H1 (cell line): ENCODE results near the gene KCNJ5. TPM values are rescaled to one million over a fixed set of nuclear protein-coding genes. Genes with fewer than 3 reads are reported as not detected.

Experiments used
- CTCF ChIA-PET: fragments of 300-600 bp; sonication (Branson Sonifier 250); formaldehyde crosslinking; loops from one replicate; lab custom pipeline; 2021; ENCODE audit not compliant: partially characterized antibody; lab: Charles Lee
- POLR2A ChIA-PET: fragments of 300-600 bp; sonication (Branson Sonifier 250); formaldehyde crosslinking; loops from one replicate; lab custom pipeline; 2021; ENCODE audit warnings: inconsistent platforms; ENCODE audit not compliant: partially characterized antibody; lab: Charles Lee
- DNase-seq, 2 experiments: peaks; one replicate each; pipeline versions ENCODE4 v3.0.0 to v3.0.0-alpha.2; 2010 to 2022; ENCODE audit warnings: low spot score in 2 of 2, low read depth in 1 of 2, mixed read lengths in 1 of 2
- FAIRE-seq: peaks from 2 replicates; lab custom pipeline; 2011; peaks lifted over from hg19 to GRCh38; lab: Jason Lieb, UNC
- H2AFZ ChIP-seq: 2 replicates; pipeline ENCODE4 v1.8.1; 2012; ENCODE audit warnings: low read length, inconsistent platforms
- H2AK5ac ChIP-seq: 2 replicates; pipeline ENCODE4 v1.6.1; 2013; ENCODE audit warnings: low read depth, low read length
- H2BK120ac ChIP-seq: replicated peaks from 2 replicates; pipeline ENCODE3; 2013; ENCODE audit warnings: low read depth, low read length, inconsistent platforms
- H2BK12ac ChIP-seq: 2 replicates; pipeline ENCODE4 v1.6.1; 2013; ENCODE audit warnings: low read depth, low read length
- H2BK15ac ChIP-seq: 2 replicates; pipeline ENCODE4 v1.6.1; 2013; ENCODE audit warnings: low read length
- H2BK20ac ChIP-seq: 2 replicates; pipeline ENCODE4 v1.6.1; 2013; ENCODE audit warnings: low read length
- H2BK5ac ChIP-seq: 2 replicates; pipeline ENCODE4 v1.6.1; 2013; ENCODE audit warnings: low read depth, low read length
- H3K14ac ChIP-seq: 2 replicates; pipeline ENCODE4 v1.6.1; 2013; ENCODE audit warnings: inconsistent platforms; ENCODE audit not compliant: insufficient read length
- H3K18ac ChIP-seq: 2 replicates; pipeline ENCODE4 v1.6.1; 2013; ENCODE audit warnings: low read length; ENCODE audit errors: extremely low read depth
- H3K23ac ChIP-seq: 2 replicates; pipeline ENCODE4 v1.6.1; 2013; ENCODE audit warnings: inconsistent platforms; ENCODE audit not compliant: insufficient read length
- H3K23me2 ChIP-seq: 2 replicates; pipeline ENCODE4 v1.6.1; 2013; ENCODE audit warnings: low read depth, low read length
- H3K27ac ChIP-seq: 2 replicates; pipeline ENCODE4 v1.6.1; 2011; ENCODE audit warnings: low read depth, low read length, inconsistent platforms
- H3K27me3 ChIP-seq, 4 experiments: replicated peaks in 1 of 4; 1 replicate in 1 of 4; 2 replicates in 3 of 4; pipeline versions ENCODE4 v1.6.1 to v1.8.1; 2011 to 2013; ENCODE audit warnings: low read length in 3 of 4, mild to moderate bottlenecking in 3 of 4, inconsistent platforms in 2 of 4, mixed read lengths in 2 of 4, moderate library complexity in 1 of 4; ENCODE audit not compliant: control insufficient read depth in 3 of 4, insufficient read depth in 3 of 4; ENCODE audit errors: extremely low read depth in 1 of 4
- H3K36me3 ChIP-seq, 4 experiments: 2 replicates each; pipeline versions ENCODE4 v1.6.1 to v1.8.1; 2011 to 2013; ENCODE audit warnings: mild to moderate bottlenecking in 4 of 4, low read length in 3 of 4, moderate library complexity in 2 of 4, control low read depth in 1 of 4, inconsistent platforms in 1 of 4; ENCODE audit not compliant: insufficient read depth in 4 of 4, control insufficient read depth in 2 of 4
- H3K4ac ChIP-seq: replicated peaks from 2 replicates; pipeline ENCODE3; 2013; ENCODE audit warnings: low read length, low read depth, mixed read lengths, inconsistent platforms; ENCODE audit not compliant: insufficient read length
- H3K4me1 ChIP-seq, 4 experiments: replicated peaks in 1 of 4; 1 replicate in 1 of 4; 2 replicates in 3 of 4; pipeline versions ENCODE4 v1.6.1 to v1.8.1; 2011 to 2013; ENCODE audit warnings: low read length in 3 of 4, inconsistent platforms in 2 of 4, mixed read lengths in 1 of 4; ENCODE audit not compliant: insufficient read depth in 4 of 4, control insufficient read depth in 3 of 4
- H3K4me2 ChIP-seq, 2 experiments: 2 replicates each; pipeline versions ENCODE4 v1.6.1 to v1.8.1; 2011 to 2013; ENCODE audit warnings: low read depth in 2 of 2, low read length in 2 of 2, control low read depth in 1 of 2, inconsistent platforms in 1 of 2, mild to moderate bottlenecking in 1 of 2; ENCODE audit not compliant: insufficient read depth in 1 of 2
- H3K4me3 ChIP-seq, 4 experiments: fragments of 200-600, 300-600 bp in 1 of 4; sonication (generic), shearing (Covaris generic), sonication (Bioruptor Twin) in 1 of 4; 2 replicates each; pipeline versions ENCODE4 v1.5.1 to v1.8.1; 2011 to 2016; ENCODE audit warnings: low read length in 4 of 4, low read depth in 3 of 4, control low read depth in 2 of 4, inconsistent platforms in 2 of 4, mild to moderate bottlenecking in 2 of 4, mixed read lengths in 1 of 4, moderate library complexity in 1 of 4; ENCODE audit not compliant: insufficient read depth in 2 of 4; ENCODE audit errors: extremely low read depth in 1 of 4
- H3K56ac ChIP-seq: replicated peaks from 2 replicates; pipeline ENCODE3; 2013; ENCODE audit warnings: low read depth, mild to moderate bottlenecking, mixed read lengths, low read length, inconsistent platforms; ENCODE audit not compliant: insufficient read length
- H3K79me1 ChIP-seq: 2 replicates; pipeline ENCODE4 v1.6.1; 2013; ENCODE audit warnings: low read depth, low read length, control low read depth
- H3K79me2 ChIP-seq, 2 experiments: 2 replicates each; pipeline versions ENCODE4 v1.6.1 to v1.8.1; 2012 to 2013; ENCODE audit warnings: low read length in 2 of 2, mild to moderate bottlenecking in 2 of 2, inconsistent platforms in 1 of 2; ENCODE audit not compliant: insufficient read depth in 2 of 2, control insufficient read depth in 1 of 2
- H3K9ac ChIP-seq, 4 experiments: replicated peaks in 1 of 4; 1 replicate in 1 of 4; 2 replicates in 3 of 4; pipeline versions ENCODE4 v1.6.1 to v1.8.1; 2011 to 2013; ENCODE audit warnings: low read depth in 3 of 4, low read length in 3 of 4, control low read depth in 2 of 4, mild to moderate bottlenecking in 2 of 4, moderate library complexity in 2 of 4, inconsistent platforms in 1 of 4; ENCODE audit errors: extremely low read depth in 1 of 4
- H3K9me3 ChIP-seq, 2 experiments: 2 replicates each; pipeline versions ENCODE4 v1.6.1 to v1.8.1; 2012 to 2013; ENCODE audit warnings: mild to moderate bottlenecking in 2 of 2, moderate library complexity in 2 of 2, control low read depth in 1 of 2, inconsistent platforms in 1 of 2, low read depth in 1 of 2, low read length in 1 of 2, mixed read lengths in 1 of 2; ENCODE audit not compliant: insufficient read depth in 2 of 2
- H4K20me1 ChIP-seq, 2 experiments: replicated peaks in 1 of 2; 2 replicates each; pipeline versions ENCODE3 to v1.8.1; 2011 to 2013; ENCODE audit warnings: inconsistent platforms in 2 of 2, low read length in 2 of 2, mild to moderate bottlenecking in 1 of 2; ENCODE audit not compliant: insufficient read depth in 2 of 2, control insufficient read depth in 1 of 2
- H4K5ac ChIP-seq: 2 replicates; pipeline ENCODE4 v1.6.1; 2013; ENCODE audit warnings: low read length, low read depth, mixed read lengths, inconsistent platforms; ENCODE audit not compliant: insufficient read length
- H4K8ac ChIP-seq: 2 replicates; pipeline ENCODE4 v1.8.0; 2013; ENCODE audit warnings: mild to moderate bottlenecking, moderate library complexity, low read length, inconsistent platforms; ENCODE audit not compliant: insufficient read depth; ENCODE audit errors: extremely low read depth
- H4K91ac ChIP-seq: replicated peaks from 2 replicates; pipeline ENCODE3; 2013; ENCODE audit warnings: low read length, mixed read lengths, inconsistent platforms; ENCODE audit not compliant: insufficient read length
- FOSL1 ChIP-seq: IDR thresholded peaks from 2 replicates; pipeline ENCODE4 v1.6.1; 2011; ENCODE audit warnings: mild to moderate bottlenecking, low read depth, low read length, moderate library complexity; ENCODE audit not compliant: insufficient read depth
- HDAC6 ChIP-seq: IDR thresholded peaks from one replicate; pipeline ENCODE4 v1.7.1; 2012; ENCODE audit warnings: low read depth, mild to moderate bottlenecking, inconsistent platforms, low read length, moderate library complexity
- KDM1A ChIP-seq: fragments of 200-600, 300-600 bp; sonication (generic); IDR thresholded peaks from 2 replicates; pipeline ENCODE4 v1.7.1; 2016; ENCODE audit warnings: mild to moderate bottlenecking, low read length, borderline replicate concordance
- WGBS, 2 experiments: shearing (Covaris generic) in 1 of 2; methylation state at CpG; one replicate each; pipeline versions ENCODE4 v1.1.6 to v1.1.7; 2013 to 2015; ENCODE audit warnings: low lambda C conversion rate in 2 of 2, mixed read lengths in 2 of 2, inconsistent platforms in 1 of 2, low coverage in 1 of 2, missing lambda C conversion rate in 1 of 2; ENCODE audit not compliant: insufficient replicate concordance in 2 of 2, insufficient coverage in 1 of 2, insufficient read length in 1 of 2; ENCODE audit errors: extremely low coverage in 1 of 2, missing lambda C conversion rate in 1 of 2; 5-methylcytosine and 5-hydroxymethylcytosine counted together
- polyA plus RNA-seq, 7 experiments: library from polyadenylated mRNA; depleted of rRNA in 3 of 7; stranded (reverse) in 5 of 7; unstranded in 2 of 7; fragments of >200 nt in 5 of 7; fragments of 200-250 nt in 2 of 7; gene quantifications; 1 replicate in 5 of 7; 2 replicates in 1 of 7; 4 replicates in 1 of 7; pipeline versions ENCODE4 v1.2.1 to v1.2.3, GENCODE V29; 2011 to 2013; ENCODE audit warnings: missing spikeins in 2 of 7, mixed read lengths in 2 of 7
- total RNA-seq: library from RNA; stranded (reverse); fragmentation: NEBNext Ultra II Directional; extraction: Animal tissue kit (Norgen Biotek cat#: 25700); gene quantifications from 2 replicates; pipeline ENCODE4 v1.2.1, GENCODE V29; 2021

The KCNJ5 gene
- total and polyA plus RNA-seq, 2 of the 8 experiments (the other 6 are each of a cell fraction or from before 2014, with no cell fraction given): 0.05 TPM; not detected in 1

- no peak overlapping the region for H3K4me2 ChIP-seq
- no peak overlapping the region for H2BK120ac ChIP-seq
- H3K9ac ChIP-seq: no peak overlapping the region
- H3K18ac ChIP-seq: no peak overlapping the region
- no peak overlapping the region for H3K23ac ChIP-seq
- H3K23me2 ChIP-seq: no peaks in the 10 kb centered on the region
- POLR2A ChIA-PET: no interaction called here
- WGBS, 2 experiments: 90% methylated on average over 5 of the region's 5 CpGs; no CpG with 5 or more reads in 1 of the 2 experiments
- no peak overlapping the region for H4K5ac ChIP-seq
- no peaks in the 10 kb centered on the region for H4K20me1 ChIP-seq
- H2BK15ac ChIP-seq: no peak overlapping the region
- no peak overlapping the region for H4K8ac ChIP-seq
- H3K4me3 ChIP-seq: no peak overlapping the region
- H2AK5ac ChIP-seq: no peak overlapping the region
- H2BK20ac ChIP-seq: no peak overlapping the region
- H3K4ac ChIP-seq: no peak overlapping the region
- H2BK5ac ChIP-seq: no peak overlapping the region
- H3K4me1 ChIP-seq: peaks cover 1 to 12% (median 6%) of the 10 kb centered on the region in 4 experiments
- no peaks in the 10 kb centered on the region for H3K79me1 ChIP-seq
- no peak overlapping the region for H2AFZ ChIP-seq
- H4K91ac ChIP-seq: no peak overlapping the region
- no peaks in the 10 kb centered on the region for H3K79me2 ChIP-seq
- H3K27ac ChIP-seq: no peak overlapping the region
- no peaks in the 10 kb centered on the region for H3K9me3 ChIP-seq
- H3K27me3 ChIP-seq: peaks cover 0 to 15% (median 6%) of the 10 kb centered on the region in 4 experiments; a peak in 5 of 7 replicates
- CTCF ChIA-PET: interaction anchor here (0.7 to 1.4 kb wide), 2 partner anchors 8 to 61 kb away, joined by 3 to 5 read pairs; no protein-coding TSS in a partner anchor
- FAIRE-seq: no peak
- H2BK12ac ChIP-seq: no peak overlapping the region
- no peak for DNase-seq
- no peaks in the 10 kb centered on the region for H3K36me3 ChIP-seq
- H3K14ac ChIP-seq: no peak overlapping the region
- H3K56ac ChIP-seq: no peak overlapping the region
- TF ChIP-seq KDM1A (no peak), HDAC6 (no peak), FOSL1 (no peak)
Observed at GRCh38 chr11:128877726-128878125, 13.4 kb upstream of the KCNJ5 start.
